GM12878 (cell line): Measurements from ENCODE around the gene CD70. TPM values are rescaled to one million over a fixed set of nuclear protein-coding genes. Genes with fewer than 3 reads are reported as not detected.
A peak's percentile ranks its signal among the peaks of the same experiment; 100 is the strongest.
"Not testable (repeated sequence)": the region's sequence is repeated elsewhere in the genome, so short reads cannot be mapped to it uniquely, and the experiment has no call there.

ENCODE experiments used
- ATAC-seq: fragments of 200-7000 bp; cut with Tn5 transposase; 3 replicates; pipeline ENCODE4 v1.9.1; 2020; ENCODE audit warnings: mild to moderate bottlenecking, moderate library complexity
- BruUV-seq: library from RNA; stranded (reverse); fragments of 400-500 nt; replicated peaks from 2 replicates; lab custom pipeline; 2021; lab: Mats Ljungman, UMichigan
- CTCF ChIA-PET: fragments of 300-600 bp; sonication (Branson Sonifier 250); formaldehyde crosslinking; extraction: SDS; loops from one replicate; lab custom pipeline; 2021; ENCODE audit warnings: inconsistent platforms; lab: Yijun Ruan, JAX
- POLR2A ChIA-PET: fragments of 350-600 bp; formaldehyde crosslinking; extraction: SDS; loops from one replicate; lab custom pipeline; 2021; ENCODE audit warnings: inconsistent platforms; lab: Charles Lee
- RAD21 ChIA-PET: fragments of 300-600 bp; sonication (Branson Sonifier 250); formaldehyde crosslinking; loops from one replicate; lab custom pipeline; 2023; ENCODE audit warnings: antibody characterized with exemption; ENCODE audit not compliant: unreplicated experiment; lab: Charles Lee
- SMC1A ChIA-PET: fragments of 300-600 bp; sonication (Branson Sonifier 250); formaldehyde crosslinking; loops from one replicate; lab custom pipeline; 2023; ENCODE audit not compliant: unreplicated experiment, uncharacterized antibody; lab: Charles Lee
- DNase-seq: peaks from one replicate; pipeline ENCODE4 v3.0.0-alpha.2; 2011; ENCODE audit warnings: low read depth, low spot score
- FAIRE-seq: peaks from 3 replicates; lab custom pipeline; 2011; peaks lifted over from hg19 to GRCh38; lab: Jason Lieb, UNC
- H2AFZ ChIP-seq: 2 replicates; pipeline ENCODE4 v1.6.0; 2011; ENCODE audit warnings: low read depth, low read length, control low read depth; ENCODE audit not compliant: control insufficient read depth
- H3K27ac ChIP-seq: 2 replicates; pipeline ENCODE4 v1.5.1; 2011; ENCODE audit warnings: control low read depth; ENCODE audit not compliant: control insufficient read depth, insufficient read depth
- H3K27me3 ChIP-seq, 2 experiments: replicated peaks in 1 of 2; 2 replicates each; pipeline versions ENCODE4 v1.6.0 to v1.6.1; 2011; ENCODE audit warnings: low read length in 1 of 2; ENCODE audit not compliant: control insufficient read depth in 2 of 2, insufficient read depth in 2 of 2
- H3K36me3 ChIP-seq, 2 experiments: 2 replicates each; pipeline ENCODE4 v1.5.1; 2011; ENCODE audit warnings: low read length in 1 of 2; ENCODE audit not compliant: control insufficient read depth in 2 of 2, insufficient read depth in 2 of 2
- H3K4me1 ChIP-seq: 2 replicates; pipeline ENCODE4 v1.6.1; 2011; ENCODE audit warnings: mild to moderate bottlenecking, low read length, moderate library complexity, mixed read lengths; ENCODE audit not compliant: control insufficient read depth, insufficient read depth
- H3K4me2 ChIP-seq: 2 replicates; pipeline ENCODE4 v1.6.0; 2011; ENCODE audit warnings: control low read depth; ENCODE audit not compliant: control insufficient read depth, insufficient read depth
- H3K4me3 ChIP-seq: fragments of 200-600 bp; sonication (generic); 2 replicates; pipeline ENCODE4 v1.5.1; 2016
- H3K79me2 ChIP-seq: 2 replicates; pipeline ENCODE4 v1.6.0; 2011; ENCODE audit warnings: low read length; ENCODE audit not compliant: control insufficient read depth, insufficient read depth
- H3K9ac ChIP-seq: 2 replicates; pipeline ENCODE4 v1.8.0; 2011; ENCODE audit warnings: low read length, control low read depth, mixed read lengths; ENCODE audit not compliant: control insufficient read depth, insufficient read depth
- H3K9me3 ChIP-seq: replicated peaks from 3 replicates; pipeline ENCODE4 v1.5.1; 2011; ENCODE audit warnings: mild to moderate bottlenecking, low read length; ENCODE audit not compliant: control insufficient read depth, insufficient read depth
- H4K20me1 ChIP-seq: 2 replicates; pipeline ENCODE4 v1.6.0; 2011; ENCODE audit not compliant: control insufficient read depth, insufficient read depth
- ETV6 ChIP-seq, 2 experiments: fragments of 450-650 bp in 1 of 2; IDR thresholded peaks in 1 of 2; conservative IDR thresholded peaks in 1 of 2; 2 replicates each; pipeline ENCODE4 v1.6.1; 2014; ENCODE audit warnings: antibody characterized with exemption in 1 of 2, borderline replicate concordance in 1 of 2, low read depth in 1 of 2, mild to moderate bottlenecking in 1 of 2, moderate library complexity in 1 of 2
- GABPA ChIP-seq: IDR thresholded peaks from 2 replicates; pipeline ENCODE4 v1.6.1; 2014; ENCODE audit warnings: antibody characterized with exemption, low read depth, mild to moderate bottlenecking, inconsistent platforms
- GATAD2B ChIP-seq: fragments of 450-650 bp; conservative IDR thresholded peaks from 2 replicates; pipeline ENCODE4 v1.6.1; 2017; ENCODE audit warnings: low read depth, mild to moderate bottlenecking, moderate library complexity
- HSF1 ChIP-seq: fragments of 150-350 bp; IDR thresholded peaks from 2 replicates; pipeline ENCODE4 v1.6.1; 2014; ENCODE audit warnings: mild to moderate bottlenecking, low read depth, low read length
- JUND ChIP-seq: IDR thresholded peaks from 2 replicates; pipeline ENCODE4 v1.6.1; 2012; ENCODE audit warnings: low read depth, mild to moderate bottlenecking, low read length, improper control_type of control experiment, moderate library complexity
- NFYA ChIP-seq: IDR thresholded peaks from 2 replicates; pipeline ENCODE4 v1.6.1; 2011; ENCODE audit warnings: low read depth, mild to moderate bottlenecking, low read length, improper control_type of control experiment, borderline replicate concordance
- PKNOX1 ChIP-seq: fragments of 450-650 bp; IDR thresholded peaks from 2 replicates; pipeline ENCODE4 v1.6.1; 2016; ENCODE audit warnings: mild to moderate bottlenecking
- STAT1 ChIP-seq: fragments of 450-650 bp; conservative IDR thresholded peaks from 2 replicates; pipeline ENCODE4 v1.6.1; 2014; ENCODE audit warnings: antibody characterized with exemption, mild to moderate bottlenecking
- TCF12 ChIP-seq: IDR thresholded peaks from 2 replicates; pipeline ENCODE4 v1.6.1; 2011; ENCODE audit warnings: low read depth, mild to moderate bottlenecking, low read length
- ZNF622 ChIP-seq: fragments of 450-650 bp; IDR thresholded peaks from 2 replicates; pipeline ENCODE4 v1.6.1; 2017; ENCODE audit warnings: mild to moderate bottlenecking, inconsistent platforms
- WGBS: methylation state at CpG from one replicate; pipeline ENCODE4 v1.1.6; 2016; ENCODE audit warnings: low lambda C conversion rate; ENCODE audit not compliant: insufficient replicate concordance, insufficient coverage; ENCODE audit errors: missing lambda C conversion rate; 5-methylcytosine and 5-hydroxymethylcytosine counted together
- in situ Hi-C: fragments of 300-500 bp; cut with MboI; formaldehyde crosslinking; loops from 9 replicates; pipeline ENCODE4 v1.14.3; 2018; ENCODE audit warnings: mixed read lengths
- intact Hi-C: fragments of 100-400 bp; cut with micrococcal nuclease; formaldehyde crosslinking; loops from one replicate; pipeline ENCODE4 v1.14.2; 2022; ENCODE audit not compliant: unreplicated experiment
- polyA plus RNA-seq, 11 experiments: library from polyadenylated mRNA; depleted of rRNA in 4 of 11; unstranded in 6 of 11; stranded (reverse) in 5 of 11; fragments of >200 nt; fragmentation: Nextera tagmentation in 4 of 11; fragmentation: Illumina TruSeq in 1 of 11; extraction: Ambion mirVana in 4 of 11; extraction: Trizol in 1 of 11; gene quantifications; 1 replicate in 1 of 11; 2 replicates in 10 of 11; pipeline versions ENCODE4 v1.2.1 to v1.2.3, GENCODE V29; 2011 to 2016; ENCODE audit warnings: inconsistent platforms in 2 of 11, missing spikeins in 2 of 11, low read depth in 1 of 11
- total RNA-seq, 4 experiments: library from RNA; depleted of rRNA in 3 of 4; stranded (reverse); fragments of >200 nt in 3 of 4; fragmentation: Illumina TruSeq in 1 of 4; extraction: Trizol in 1 of 4; gene quantifications; 2 replicates each; pipeline versions ENCODE4 v1.2.1 to v1.2.3, GENCODE V29; 2013 to 2021

The CD70 gene
- total and polyA plus RNA-seq, 10 of the 15 experiments (the other 5 are each of a cell fraction or from before 2014, with no cell fraction given): 16.4 to 441 (median 265) TPM

GRCh38 chr19:6590827-6591319 is at the start of gene CD70 (continued):
- TF ChIP-seq PKNOX1 (peak; percentile 90), ZNF622 (no peak), TCF12 (peak; percentile 67; the same call in 1 of the 2 replicates), GATAD2B (0 out of 2 replicates have a peak, but pooled peaks have one; percentile 52), NFYA (no peak), JUND (no peak), STAT1 (no peak), GABPA (no peak), HSF1 (no peak), ETV6 (conservative IDR thresholded peaks at IDR 0.05 in 1 of 2, IDR thresholded peaks at IDR 0.05 in 1 of 2; ENCODE audit: borderline replicate concordance in 1 of 2, low read depth in 1 of 2) (peak in 1 of 2 experiments; percentile 71; a peak in 1 of 4 replicates)

- POLR2A ChIA-PET: interaction anchor here (1.6 to 2.0 kb wide), 2 partner anchors 14 to 97 kb away, joined by 4 to 9 read pairs; partner anchors contain the start of gene GPR108
- H3K4me3 ChIP-seq, H3K36me3 ChIP-seq, H3K27me3 ChIP-seq, H2AFZ ChIP-seq, H4K20me1 ChIP-seq, DNase-seq, FAIRE-seq, BruUV-seq, H3K9ac ChIP-seq, in situ Hi-C loops, ATAC-seq, H3K9me3 ChIP-seq, H3K79me2 ChIP-seq, H3K4me2 ChIP-seq: not testable (repeated sequence)
- SMC1A ChIA-PET: interaction anchor here (0.9 to 6.3 kb wide), 7 partner anchors 8 to 53 kb away, joined by 3 to 58 read pairs (median 14); no protein-coding TSS in a partner anchor
- RAD21 ChIA-PET: interaction anchor here (1.7 to 4.8 kb wide), 4 partner anchors 17 to 123 kb away, joined by 6 to 41 read pairs (median 14); partner anchors contain the start of gene TNFSF14
- peaks cover 30% of the 10 kb centered on the region for H3K4me1 ChIP-seq
- intact Hi-C loops: loop anchor here (2.0 kb wide), 1 partner anchor 30 kb away; the partner anchor contains the start of gene TNFSF14
- H3K27ac ChIP-seq: peak overlapping the region; percentile 13
- WGBS: 90% methylated on average over 9 of the region's 9 CpGs
- CTCF ChIA-PET: interaction anchor here (0.8 to 3.9 kb wide), 4 partner anchors 9 to 123 kb away, joined by 3 to 20 read pairs (median 9); partner anchors contain the start of gene GPR108
Observed at GRCh38 chr19:6640333-6640732, 49.4 kb upstream of the CD70 start.
